Activated CD4-positive, alpha-beta T cell treated with anti-CD3 and anti-CD28 coated beads, Interleukin-2, Interleukin-6, amounts not matched to agents 100 ng/mL and 50 ng/mL, durations not matched to agents 16 hours and 8 hours (primary cell): Measurements from ENCODE around the gene LPP.

ENCODE experiments used
- DNase-seq: peaks from one replicate; pipeline ENCODE4 v3.0.0-alpha.2; 2020

LPP gene

GRCh38 chr3:188137051-188137450, 16.9 kb upstream of the LPP start:
- DNase-seq, result no peak

- DNase-seq, result no peak
Measured at GRCh38 chr3:188139466-188139865, 14.5 kb upstream of the LPP start.

GRCh38 chr3:188146219-188146618, 7.7 kb upstream of the LPP start:
- no peak for DNase-seq

GRCh38 chr3:188147782-188148181, 6.2 kb upstream of the LPP start:
- DNase-seq, result no peak

GRCh38 chr3:188148318-188148717, 5.6 kb upstream of the LPP start:
- no peak for DNase-seq

- no peak for DNase-seq
Measured at GRCh38 chr3:188149587-188149986, 4.4 kb upstream of the LPP start.

- DNase-seq, result no peak
Measured at GRCh38 chr3:188150982-188151381, 3.0 kb upstream of the LPP start.

- DNase-seq, result no peak
Measured at GRCh38 chr3:188151438-188151837, 2.5 kb upstream of the LPP start.

GRCh38 chr3:188152660-188153436, 1.1 kb upstream of the LPP start:
- DNase-seq, result peak; percentile 20

GRCh38 chr3:188153437-188154013, 432 bp upstream of the LPP start:
- peak; percentile 58 for DNase-seq

- DNase-seq, result no peak
Measured at GRCh38 chr3:188154809-188155574, 1.0 kb downstream of the LPP start.

- peak; percentile 73 for DNase-seq
Measured at GRCh38 chr3:188156056-188156455, 2.1 kb downstream of the LPP start.

- no peak for DNase-seq
Measured at GRCh38 chr3:188157407-188157806, 3.5 kb downstream of the LPP start.

- DNase-seq, result no peak
Measured at GRCh38 chr3:188157971-188158370, 4.0 kb downstream of the LPP start.

- peak; percentile 58 for DNase-seq
Measured at GRCh38 chr3:188158731-188159310, 4.9 kb downstream of the LPP start.

GRCh38 chr3:188160751-188161150, 6.8 kb downstream of the LPP start:
- no peak for DNase-seq

- peak; percentile 44 for DNase-seq
Measured at GRCh38 chr3:188164248-188164687, 10.3 kb downstream of the LPP start.

GRCh38 chr3:188165596-188165995, 11.6 kb downstream of the LPP start:
- peak; percentile 69 for DNase-seq

- no peak for DNase-seq
Measured at GRCh38 chr3:188166441-188166840, 12.5 kb downstream of the LPP start.

GRCh38 chr3:188168186-188168585, 14.2 kb downstream of the LPP start:
- DNase-seq, result no peak

- no peak for DNase-seq
Measured at GRCh38 chr3:188168648-188169047, 14.7 kb downstream of the LPP start.

- DNase-seq, result no peak
Measured at GRCh38 chr3:188169830-188170455, 16.0 kb downstream of the LPP start.
